IMR-90 (cell line): ENCODE measurements around the gene PCNX2. TPM values are rescaled to one million over a fixed set of nuclear protein-coding genes. Genes with fewer than 3 reads are reported as not detected.

Source experiments
- ATAC-seq: fragments of 200-7000 bp; cut with Tn5 transposase; 2 replicates; pipeline ENCODE4 v1.9.1; 2020; ENCODE audit warnings: low read depth, mild to moderate bottlenecking, moderate library complexity
- BruUV-seq: library from RNA; stranded (reverse); fragments of 400-500 nt; replicated peaks from 2 replicates; lab custom pipeline; 2021; lab: Mats Ljungman, UMichigan
- CTCF ChIA-PET: fragments of 300-600 bp; formaldehyde crosslinking; extraction: SDS; loops from one replicate; lab custom pipeline; 2021; ENCODE audit warnings: antibody characterized with exemption; lab: Yijun Ruan, JAX
- POLR2A ChIA-PET: fragments of 300-600 bp; sonication (Branson Sonifier 250); formaldehyde crosslinking; loops from one replicate; lab custom pipeline; 2022; ENCODE audit warnings: antibody characterized with exemption; ENCODE audit not compliant: unreplicated experiment; lab: Charles Lee
- DNase-seq: peaks from one replicate; pipeline ENCODE4 v3.0.0; 2013
- H2AFZ ChIP-seq: replicated peaks from 2 replicates; pipeline ENCODE3; 2013; ENCODE audit warnings: low read length, mild to moderate bottlenecking; ENCODE audit not compliant: poor library complexity
- H2AK5ac ChIP-seq: 2 replicates; pipeline ENCODE4 v1.6.1; 2013; ENCODE audit warnings: low read depth, low read length, inconsistent platforms
- H2AK9ac ChIP-seq: replicated peaks from 2 replicates; pipeline ENCODE3; 2013; ENCODE audit warnings: mild to moderate bottlenecking, low read depth, low read length, moderate library complexity; ENCODE audit not compliant: poor library complexity
- H2BK120ac ChIP-seq: 2 replicates; pipeline ENCODE4 v1.6.1; 2013; ENCODE audit warnings: low read depth, low read length, inconsistent platforms
- H2BK15ac ChIP-seq: 3 replicates; pipeline ENCODE4 v1.6.1; 2013; ENCODE audit warnings: low read depth, low read length, inconsistent platforms
- H2BK20ac ChIP-seq: 2 replicates; pipeline ENCODE4 v1.6.1; 2013; ENCODE audit warnings: low read depth, mild to moderate bottlenecking, inconsistent platforms, low read length, moderate library complexity
- H2BK5ac ChIP-seq: 2 replicates; pipeline ENCODE4 v1.6.1; 2013; ENCODE audit warnings: mild to moderate bottlenecking, low read depth, low read length, inconsistent platforms; ENCODE audit not compliant: poor library complexity, severe bottlenecking
- H3K14ac ChIP-seq: replicated peaks from 2 replicates; pipeline ENCODE4 v1.6.1; 2013; ENCODE audit warnings: low read depth, low read length, inconsistent platforms
- H3K18ac ChIP-seq: 2 replicates; pipeline ENCODE4 v1.6.1; 2013; ENCODE audit warnings: low read depth, low read length, control low read depth
- H3K23ac ChIP-seq: 2 replicates; pipeline ENCODE4 v1.6.1; 2013; ENCODE audit warnings: low read depth, low read length, inconsistent platforms
- H3K27ac ChIP-seq: 2 replicates; pipeline ENCODE4 v1.5.1; 2013; ENCODE audit warnings: mild to moderate bottlenecking, control low read depth, low read length; ENCODE audit not compliant: insufficient read depth
- H3K27me3 ChIP-seq: 2 replicates; pipeline ENCODE4 v1.6.1; 2013; ENCODE audit warnings: low read length; ENCODE audit not compliant: control insufficient read depth, insufficient read depth
- H3K36me3 ChIP-seq: 2 replicates; pipeline ENCODE4 v1.6.1; 2013; ENCODE audit warnings: low read length, mixed read lengths; ENCODE audit not compliant: control insufficient read depth, insufficient read depth
- H3K4ac ChIP-seq: 2 replicates; pipeline ENCODE4 v1.6.1; 2013; ENCODE audit warnings: low read depth, low read length, inconsistent platforms
- H3K4me1 ChIP-seq: 2 replicates; pipeline ENCODE4 v1.6.1; 2013; ENCODE audit warnings: low read length, mixed read lengths; ENCODE audit not compliant: control insufficient read depth, insufficient read depth
- H3K4me2 ChIP-seq: 2 replicates; pipeline ENCODE4 v1.6.1; 2013; ENCODE audit warnings: low read depth, mild to moderate bottlenecking, control low read depth, low read length, moderate library complexity
- H3K4me3 ChIP-seq: 2 replicates; pipeline ENCODE4 v1.5.1; 2013; ENCODE audit warnings: low read depth, mild to moderate bottlenecking, control low read depth, low read length, moderate library complexity; ENCODE audit not compliant: insufficient read depth
- H3K56ac ChIP-seq: 2 replicates; pipeline ENCODE4 v1.6.1; 2013; ENCODE audit warnings: low read length, inconsistent platforms; ENCODE audit not compliant: insufficient read depth; ENCODE audit errors: extremely low read depth
- H3K79me1 ChIP-seq, 2 experiments: 2 replicates each; pipeline ENCODE4 v1.6.1; 2013; ENCODE audit warnings: low read length in 2 of 2, inconsistent platforms in 1 of 2, low read depth in 1 of 2
- H3K9ac ChIP-seq: 2 replicates; pipeline ENCODE4 v1.6.1; 2013; ENCODE audit warnings: low read depth, low read length, control low read depth
- H3K9me1 ChIP-seq: 2 replicates; pipeline ENCODE4 v1.6.1; 2013; ENCODE audit warnings: low read length, inconsistent platforms; ENCODE audit not compliant: insufficient read depth
- H3K9me3 ChIP-seq: 2 replicates; pipeline ENCODE4 v1.6.1; 2013; ENCODE audit warnings: low read length; ENCODE audit not compliant: control insufficient read depth, insufficient read depth
- H4K20me1 ChIP-seq: 2 replicates; pipeline ENCODE4 v1.6.1; 2013; ENCODE audit warnings: low read length, inconsistent platforms; ENCODE audit not compliant: insufficient read depth
- H4K5ac ChIP-seq: 2 replicates; pipeline ENCODE4 v1.6.1; 2013; ENCODE audit warnings: mild to moderate bottlenecking, low read depth, low read length, control low read depth
- H4K8ac ChIP-seq, 2 experiments: 2 replicates each; pipeline ENCODE4 v1.6.1; 2013; ENCODE audit warnings: low read depth in 2 of 2, low read length in 2 of 2, control low read depth in 1 of 2, inconsistent platforms in 1 of 2
- H4K91ac ChIP-seq: 2 replicates; pipeline ENCODE4 v1.6.1; 2013; ENCODE audit warnings: low read depth, low read length, inconsistent platforms; ENCODE audit not compliant: insufficient read depth
- BHLHE40 ChIP-seq: fragments of 150-350 bp; IDR thresholded peaks from 2 replicates; pipeline ENCODE4 v1.6.1; 2016; ENCODE audit warnings: mild to moderate bottlenecking, low read depth, low read length
- CEBPB ChIP-seq: IDR thresholded peaks from 2 replicates; pipeline ENCODE4 v1.6.1; 2012; ENCODE audit warnings: low read depth, low read length, improper control_type of control experiment
- CHD1 ChIP-seq: IDR thresholded peaks from 2 replicates; pipeline ENCODE4 v1.6.1; 2012; ENCODE audit warnings: low read depth, low read length, improper control_type of control experiment
- FOS ChIP-seq: fragments of 150-350 bp; IDR thresholded peaks from 2 replicates; pipeline ENCODE4 v1.6.1; 2016; ENCODE audit warnings: low read depth, low read length
- MAFK ChIP-seq: IDR thresholded peaks from 2 replicates; pipeline ENCODE4 v1.6.1; 2012; ENCODE audit warnings: low read depth, low read length, improper control_type of control experiment
- MAZ ChIP-seq: IDR thresholded peaks from 2 replicates; pipeline ENCODE4 v1.6.1; 2012; ENCODE audit warnings: low read depth, mild to moderate bottlenecking, low read length, improper control_type of control experiment, moderate library complexity, borderline replicate concordance
- MXI1 ChIP-seq: IDR thresholded peaks from 2 replicates; pipeline ENCODE4 v1.6.1; 2012; ENCODE audit warnings: low read depth, mild to moderate bottlenecking, low read length, moderate library complexity, borderline replicate concordance
- NFE2L2 ChIP-seq: fragments of 150-350 bp; IDR thresholded peaks from 2 replicates; pipeline ENCODE4 v1.6.1; 2016; ENCODE audit warnings: low read depth, mild to moderate bottlenecking, low read length
- POLR2A ChIP-seq: IDR thresholded peaks from 2 replicates; pipeline ENCODE4 v1.6.1; 2012; ENCODE audit warnings: mild to moderate bottlenecking, low read depth, low read length
- RAD21 ChIP-seq: IDR thresholded peaks from 2 replicates; pipeline ENCODE4 v1.6.1; 2012; ENCODE audit warnings: low read length, improper control_type of control experiment
- RCOR1 ChIP-seq: IDR thresholded peaks from 2 replicates; pipeline ENCODE4 v1.6.1; 2012; ENCODE audit warnings: mild to moderate bottlenecking, low read length, improper control_type of control experiment; ENCODE audit not compliant: insufficient replicate concordance
- RFX5 ChIP-seq: IDR thresholded peaks from 2 replicates; pipeline ENCODE4 v1.8.0; 2012; ENCODE audit warnings: low read depth, mild to moderate bottlenecking, low read length, moderate library complexity
- SMC3 ChIP-seq: fragments of 150-350 bp; IDR thresholded peaks from 2 replicates; pipeline ENCODE4 v1.6.1; 2016; ENCODE audit warnings: low read depth, mild to moderate bottlenecking, antibody characterized with exemption, low read length, moderate library complexity
- WGBS, 2 experiments: methylation state at CpG; one replicate each; pipeline versions ENCODE4 v1.1.5 to v1.1.7; 2013; ENCODE audit warnings: missing lambda C conversion rate in 2 of 2; ENCODE audit not compliant: insufficient read length in 1 of 2; ENCODE audit errors: extremely low coverage in 2 of 2; 5-methylcytosine and 5-hydroxymethylcytosine counted together
- dilution Hi-C: fragments of 300-500 bp; cut with HindIII; formaldehyde crosslinking; loops from one replicate; pipeline ENCODE4 v1.14.3; 2018; ENCODE audit warnings: low sequenced_read_pairs; ENCODE audit not compliant: unreplicated experiment
- in situ Hi-C: fragments of 300-500 bp; cut with MboI; formaldehyde crosslinking; loops from 3 replicates; pipeline ENCODE4 v1.14.3; 2019; ENCODE audit warnings: low sequenced_read_pairs, inconsistent platforms, mixed read lengths
- intact Hi-C: fragments of 100-400 bp; cut with micrococcal nuclease; formaldehyde crosslinking; loops from 2 replicates; pipeline ENCODE4 v1.10.0; 2022
- polyA plus RNA-seq, 3 experiments: library from polyadenylated mRNA; depleted of rRNA; stranded (reverse); fragments of >200 nt; gene quantifications; 2 replicates each; pipeline ENCODE4 v1.2.3, GENCODE V29; 2012; ENCODE audit warnings: low replicate concordance in 1 of 3
- total RNA-seq: library from RNA; depleted of rRNA; stranded (reverse); fragments of >200 nt; gene quantifications from 2 replicates; pipeline ENCODE4 v1.2.3, GENCODE V29; 2012
- TF ChIP-seq, protein P1 (sequence below): conservative IDR thresholded peaks from 2 replicates; pipeline ENCODE4 v1.5.1; 2012; ENCODE audit warnings: mild to moderate bottlenecking, low read depth, low read length, improper control_type of control experiment
- TF ChIP-seq, protein P2 (sequence below): fragments of 150-350 bp; IDR thresholded peaks from 2 replicates; pipeline ENCODE4 v1.6.1; 2016; ENCODE audit warnings: low read depth, mild to moderate bottlenecking, low read length, moderate library complexity, borderline replicate concordance
- TF ChIP-seq, protein P3 (sequence below): fragments of 150-350 bp; IDR thresholded peaks from 2 replicates; pipeline ENCODE4 v1.6.1; 2017; ENCODE audit warnings: mild to moderate bottlenecking, antibody characterized with exemption, low read length, low read depth

PCNX2 gene
- total and polyA plus RNA-seq, 2 of the 4 experiments (the other 2 are of a cell fraction) = 15.9 to 22.6 TPM

DNA sequence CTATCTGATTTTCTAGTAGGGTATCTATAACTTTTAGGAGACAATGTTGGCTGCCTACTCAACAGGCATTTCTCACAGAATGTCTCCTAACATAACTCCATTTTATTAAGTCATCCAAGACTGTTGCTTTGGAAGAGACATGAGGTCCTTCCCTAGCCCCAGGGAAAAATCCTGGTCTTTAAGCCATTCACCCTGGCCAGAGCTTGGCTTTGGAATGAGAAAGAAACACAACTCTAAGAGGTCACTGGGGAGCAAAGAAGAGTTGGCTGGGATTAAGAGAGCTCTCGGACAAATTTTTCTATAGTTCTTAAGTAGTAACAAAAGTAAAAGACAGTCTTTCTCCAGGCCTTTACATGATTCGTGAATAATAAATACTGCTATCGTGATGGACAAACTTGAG lies 57.9 kb downstream of the PCNX2 start:
- dilution Hi-C loops (no loop called here), intact Hi-C loops (no loop called here), in situ Hi-C loops (loop anchor here (5.0 kb wide), 1 partner anchor 605 kb away; the partner anchor contains the start of gene SIPA1L2)
- Histone ChIP-seq H4K91ac (no peak overlapping the region), H3K9me1 (no peaks in the 10 kb centered on the region), H2AK9ac (no peak overlapping the region), H3K14ac (no peak overlapping the region), H3K9me3 (no peaks in the 10 kb centered on the region), H3K18ac (no peak overlapping the region), H3K79me1 (no peaks in the 10 kb centered on the region), H3K4me2 (no peak overlapping the region), H3K4me3 (no peak overlapping the region), H2BK120ac (no peak overlapping the region), H2BK15ac (no peak overlapping the region), H3K4me1 (no peaks in the 10 kb centered on the region; the same call in 1 of the 2 replicates), H2AK5ac (no peak overlapping the region), H3K4ac (no peak overlapping the region), H3K27ac (no peak overlapping the region), H3K36me3 (peaks cover 14% of the 10 kb centered on the region; the same call in 1 of the 2 replicates), H4K20me1 (no peaks in the 10 kb centered on the region), H2AFZ (no peak overlapping the region), H4K8ac (no peak overlapping the region), H2BK20ac (no peak overlapping the region), H3K9ac (no peak overlapping the region), H4K5ac (no peak overlapping the region), H3K56ac (no peak overlapping the region), H3K23ac (no peak overlapping the region), H3K27me3 (no peaks in the 10 kb centered on the region), H2BK5ac (no peak overlapping the region)
- BruUV-seq = no TSS peak
- DNase-seq = no peak
- ChIA-PET CTCF (no interaction called here), POLR2A (no interaction called here)
- ATAC-seq = no peak
- no CpG with 5 or more reads among the region's 3 CpGs for WGBS, 2 experiments
- TF ChIP-seq FOS = no peak
- no peak for TF ChIP-seq RFX5
- no peak for TF ChIP-seq MAZ
- TF ChIP-seq, protein P1, sequence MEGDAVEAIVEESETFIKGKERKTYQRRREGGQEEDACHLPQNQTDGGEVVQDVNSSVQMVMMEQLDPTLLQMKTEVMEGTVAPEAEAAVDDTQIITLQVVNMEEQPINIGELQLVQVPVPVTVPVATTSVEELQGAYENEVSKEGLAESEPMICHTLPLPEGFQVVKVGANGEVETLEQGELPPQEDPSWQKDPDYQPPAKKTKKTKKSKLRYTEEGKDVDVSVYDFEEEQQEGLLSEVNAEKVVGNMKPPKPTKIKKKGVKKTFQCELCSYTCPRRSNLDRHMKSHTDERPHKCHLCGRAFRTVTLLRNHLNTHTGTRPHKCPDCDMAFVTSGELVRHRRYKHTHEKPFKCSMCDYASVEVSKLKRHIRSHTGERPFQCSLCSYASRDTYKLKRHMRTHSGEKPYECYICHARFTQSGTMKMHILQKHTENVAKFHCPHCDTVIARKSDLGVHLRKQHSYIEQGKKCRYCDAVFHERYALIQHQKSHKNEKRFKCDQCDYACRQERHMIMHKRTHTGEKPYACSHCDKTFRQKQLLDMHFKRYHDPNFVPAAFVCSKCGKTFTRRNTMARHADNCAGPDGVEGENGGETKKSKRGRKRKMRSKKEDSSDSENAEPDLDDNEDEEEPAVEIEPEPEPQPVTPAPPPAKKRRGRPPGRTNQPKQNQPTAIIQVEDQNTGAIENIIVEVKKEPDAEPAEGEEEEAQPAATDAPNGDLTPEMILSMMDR = no peak
- TF ChIP-seq BHLHE40 = no peak
- TF ChIP-seq POLR2A = no peak
- no peak for TF ChIP-seq RCOR1
- TF ChIP-seq RAD21 = no peak
- no peak for TF ChIP-seq NFE2L2
- TF ChIP-seq, protein P2, sequence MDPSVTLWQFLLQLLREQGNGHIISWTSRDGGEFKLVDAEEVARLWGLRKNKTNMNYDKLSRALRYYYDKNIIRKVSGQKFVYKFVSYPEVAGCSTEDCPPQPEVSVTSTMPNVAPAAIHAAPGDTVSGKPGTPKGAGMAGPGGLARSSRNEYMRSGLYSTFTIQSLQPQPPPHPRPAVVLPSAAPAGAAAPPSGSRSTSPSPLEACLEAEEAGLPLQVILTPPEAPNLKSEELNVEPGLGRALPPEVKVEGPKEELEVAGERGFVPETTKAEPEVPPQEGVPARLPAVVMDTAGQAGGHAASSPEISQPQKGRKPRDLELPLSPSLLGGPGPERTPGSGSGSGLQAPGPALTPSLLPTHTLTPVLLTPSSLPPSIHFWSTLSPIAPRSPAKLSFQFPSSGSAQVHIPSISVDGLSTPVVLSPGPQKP = no peak
- TF ChIP-seq MXI1 = no peak
- TF ChIP-seq SMC3 = no peak
- TF ChIP-seq CHD1 = no peak
- TF ChIP-seq MAFK = no peak
- TF ChIP-seq, protein P3, sequence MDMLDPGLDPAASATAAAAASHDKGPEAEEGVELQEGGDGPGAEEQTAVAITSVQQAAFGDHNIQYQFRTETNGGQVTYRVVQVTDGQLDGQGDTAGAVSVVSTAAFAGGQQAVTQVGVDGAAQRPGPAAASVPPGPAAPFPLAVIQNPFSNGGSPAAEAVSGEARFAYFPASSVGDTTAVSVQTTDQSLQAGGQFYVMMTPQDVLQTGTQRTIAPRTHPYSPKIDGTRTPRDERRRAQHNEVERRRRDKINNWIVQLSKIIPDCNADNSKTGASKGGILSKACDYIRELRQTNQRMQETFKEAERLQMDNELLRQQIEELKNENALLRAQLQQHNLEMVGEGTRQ = no peak
- TF ChIP-seq CEBPB = no peak
